OCI-LY3 (cell line): ENCODE data around the gene C19orf53.

Experiments
- EZH2phosphoT487 ChIP-seq: fragments of 200-600 bp; shearing (Covaris generic); IDR thresholded peaks from 2 replicates; pipeline ENCODE4 v1.6.1; 2018; ENCODE audit warnings: antibody characterized with exemption, mixed run types, low read depth
- TF ChIP-seq, protein P1 (sequence below): fragments of 200-600, 300-600 bp; sonication (generic); IDR thresholded peaks from 2 replicates; pipeline ENCODE4 v1.5.1; 2014; ENCODE audit warnings: antibody characterized with exemption, low read length, low read depth

DNA sequence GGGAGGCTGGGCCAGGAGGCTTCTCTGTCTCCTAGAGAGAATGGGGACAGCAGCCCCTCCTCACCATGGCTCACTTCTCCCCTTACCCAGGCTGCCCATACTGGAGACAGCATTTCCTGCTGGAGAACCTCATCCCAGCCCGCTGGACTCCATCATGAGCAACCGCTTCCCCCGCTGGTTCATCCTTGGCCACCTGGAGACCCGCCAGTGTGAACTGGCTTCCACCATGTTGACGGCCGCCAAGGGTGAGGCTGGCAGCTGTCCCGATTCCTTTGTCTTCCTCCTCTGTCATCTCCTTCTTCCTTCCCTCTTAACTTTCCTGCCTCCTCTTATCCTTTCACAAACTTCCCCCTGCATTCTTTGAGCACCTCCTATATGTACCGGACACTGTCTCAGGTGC lies 49.0 kb downstream of the C19orf53 start:
- TF ChIP-seq, protein P1, sequence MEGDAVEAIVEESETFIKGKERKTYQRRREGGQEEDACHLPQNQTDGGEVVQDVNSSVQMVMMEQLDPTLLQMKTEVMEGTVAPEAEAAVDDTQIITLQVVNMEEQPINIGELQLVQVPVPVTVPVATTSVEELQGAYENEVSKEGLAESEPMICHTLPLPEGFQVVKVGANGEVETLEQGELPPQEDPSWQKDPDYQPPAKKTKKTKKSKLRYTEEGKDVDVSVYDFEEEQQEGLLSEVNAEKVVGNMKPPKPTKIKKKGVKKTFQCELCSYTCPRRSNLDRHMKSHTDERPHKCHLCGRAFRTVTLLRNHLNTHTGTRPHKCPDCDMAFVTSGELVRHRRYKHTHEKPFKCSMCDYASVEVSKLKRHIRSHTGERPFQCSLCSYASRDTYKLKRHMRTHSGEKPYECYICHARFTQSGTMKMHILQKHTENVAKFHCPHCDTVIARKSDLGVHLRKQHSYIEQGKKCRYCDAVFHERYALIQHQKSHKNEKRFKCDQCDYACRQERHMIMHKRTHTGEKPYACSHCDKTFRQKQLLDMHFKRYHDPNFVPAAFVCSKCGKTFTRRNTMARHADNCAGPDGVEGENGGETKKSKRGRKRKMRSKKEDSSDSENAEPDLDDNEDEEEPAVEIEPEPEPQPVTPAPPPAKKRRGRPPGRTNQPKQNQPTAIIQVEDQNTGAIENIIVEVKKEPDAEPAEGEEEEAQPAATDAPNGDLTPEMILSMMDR = no peak
- no peak for TF ChIP-seq EZH2phosphoT487
